IMR-90 (cell line): ENCODE data around the gene SINHCAF. TPM values are rescaled to one million over a fixed set of nuclear protein-coding genes. Genes with fewer than 3 reads are reported as not detected.

Experiments
- ATAC-seq: fragments of 200-7000 bp; cut with Tn5 transposase; 2 replicates; pipeline ENCODE4 v1.9.1; 2020; ENCODE audit warnings: low read depth, mild to moderate bottlenecking, moderate library complexity
- BruUV-seq: library from RNA; stranded (reverse); fragments of 400-500 nt; replicated peaks from 2 replicates; lab custom pipeline; 2021; lab: Mats Ljungman, UMichigan
- CTCF ChIA-PET: fragments of 300-600 bp; formaldehyde crosslinking; extraction: SDS; loops from one replicate; lab custom pipeline; 2021; ENCODE audit warnings: antibody characterized with exemption; lab: Yijun Ruan, JAX
- POLR2A ChIA-PET: fragments of 300-600 bp; sonication (Branson Sonifier 250); formaldehyde crosslinking; loops from one replicate; lab custom pipeline; 2022; ENCODE audit warnings: antibody characterized with exemption; ENCODE audit not compliant: unreplicated experiment; lab: Charles Lee
- DNase-seq: peaks from one replicate; pipeline ENCODE4 v3.0.0; 2013
- H2AFZ ChIP-seq: replicated peaks from 2 replicates; pipeline ENCODE3; 2013; ENCODE audit warnings: low read length, mild to moderate bottlenecking; ENCODE audit not compliant: poor library complexity
- H2AK5ac ChIP-seq: 2 replicates; pipeline ENCODE4 v1.6.1; 2013; ENCODE audit warnings: low read depth, low read length, inconsistent platforms
- H2AK9ac ChIP-seq: replicated peaks from 2 replicates; pipeline ENCODE3; 2013; ENCODE audit warnings: mild to moderate bottlenecking, low read depth, low read length, moderate library complexity; ENCODE audit not compliant: poor library complexity
- H2BK120ac ChIP-seq: 2 replicates; pipeline ENCODE4 v1.6.1; 2013; ENCODE audit warnings: low read depth, low read length, inconsistent platforms
- H2BK15ac ChIP-seq: 3 replicates; pipeline ENCODE4 v1.6.1; 2013; ENCODE audit warnings: low read depth, low read length, inconsistent platforms
- H2BK20ac ChIP-seq: 2 replicates; pipeline ENCODE4 v1.6.1; 2013; ENCODE audit warnings: low read depth, mild to moderate bottlenecking, inconsistent platforms, low read length, moderate library complexity
- H2BK5ac ChIP-seq: 2 replicates; pipeline ENCODE4 v1.6.1; 2013; ENCODE audit warnings: mild to moderate bottlenecking, low read depth, low read length, inconsistent platforms; ENCODE audit not compliant: poor library complexity, severe bottlenecking
- H3K14ac ChIP-seq: replicated peaks from 2 replicates; pipeline ENCODE4 v1.6.1; 2013; ENCODE audit warnings: low read depth, low read length, inconsistent platforms
- H3K18ac ChIP-seq: 2 replicates; pipeline ENCODE4 v1.6.1; 2013; ENCODE audit warnings: low read depth, low read length, control low read depth
- H3K23ac ChIP-seq: 2 replicates; pipeline ENCODE4 v1.6.1; 2013; ENCODE audit warnings: low read depth, low read length, inconsistent platforms
- H3K27ac ChIP-seq: 2 replicates; pipeline ENCODE4 v1.5.1; 2013; ENCODE audit warnings: mild to moderate bottlenecking, control low read depth, low read length; ENCODE audit not compliant: insufficient read depth
- H3K27me3 ChIP-seq: 2 replicates; pipeline ENCODE4 v1.6.1; 2013; ENCODE audit warnings: low read length; ENCODE audit not compliant: control insufficient read depth, insufficient read depth
- H3K36me3 ChIP-seq: 2 replicates; pipeline ENCODE4 v1.6.1; 2013; ENCODE audit warnings: low read length, mixed read lengths; ENCODE audit not compliant: control insufficient read depth, insufficient read depth
- H3K4ac ChIP-seq: 2 replicates; pipeline ENCODE4 v1.6.1; 2013; ENCODE audit warnings: low read depth, low read length, inconsistent platforms
- H3K4me1 ChIP-seq: 2 replicates; pipeline ENCODE4 v1.6.1; 2013; ENCODE audit warnings: low read length, mixed read lengths; ENCODE audit not compliant: control insufficient read depth, insufficient read depth
- H3K4me2 ChIP-seq: 2 replicates; pipeline ENCODE4 v1.6.1; 2013; ENCODE audit warnings: low read depth, mild to moderate bottlenecking, control low read depth, low read length, moderate library complexity
- H3K4me3 ChIP-seq: 2 replicates; pipeline ENCODE4 v1.5.1; 2013; ENCODE audit warnings: low read depth, mild to moderate bottlenecking, control low read depth, low read length, moderate library complexity; ENCODE audit not compliant: insufficient read depth
- H3K56ac ChIP-seq: 2 replicates; pipeline ENCODE4 v1.6.1; 2013; ENCODE audit warnings: low read length, inconsistent platforms; ENCODE audit not compliant: insufficient read depth; ENCODE audit errors: extremely low read depth
- H3K79me1 ChIP-seq, 2 experiments: 2 replicates each; pipeline ENCODE4 v1.6.1; 2013; ENCODE audit warnings: low read length in 2 of 2, inconsistent platforms in 1 of 2, low read depth in 1 of 2
- H3K9ac ChIP-seq: 2 replicates; pipeline ENCODE4 v1.6.1; 2013; ENCODE audit warnings: low read depth, low read length, control low read depth
- H3K9me1 ChIP-seq: 2 replicates; pipeline ENCODE4 v1.6.1; 2013; ENCODE audit warnings: low read length, inconsistent platforms; ENCODE audit not compliant: insufficient read depth
- H3K9me3 ChIP-seq: 2 replicates; pipeline ENCODE4 v1.6.1; 2013; ENCODE audit warnings: low read length; ENCODE audit not compliant: control insufficient read depth, insufficient read depth
- H4K20me1 ChIP-seq: 2 replicates; pipeline ENCODE4 v1.6.1; 2013; ENCODE audit warnings: low read length, inconsistent platforms; ENCODE audit not compliant: insufficient read depth
- H4K5ac ChIP-seq: 2 replicates; pipeline ENCODE4 v1.6.1; 2013; ENCODE audit warnings: mild to moderate bottlenecking, low read depth, low read length, control low read depth
- H4K8ac ChIP-seq, 2 experiments: 2 replicates each; pipeline ENCODE4 v1.6.1; 2013; ENCODE audit warnings: low read depth in 2 of 2, low read length in 2 of 2, control low read depth in 1 of 2, inconsistent platforms in 1 of 2
- H4K91ac ChIP-seq: 2 replicates; pipeline ENCODE4 v1.6.1; 2013; ENCODE audit warnings: low read depth, low read length, inconsistent platforms; ENCODE audit not compliant: insufficient read depth
- BHLHE40 ChIP-seq: fragments of 150-350 bp; IDR thresholded peaks from 2 replicates; pipeline ENCODE4 v1.6.1; 2016; ENCODE audit warnings: mild to moderate bottlenecking, low read depth, low read length
- CEBPB ChIP-seq: IDR thresholded peaks from 2 replicates; pipeline ENCODE4 v1.6.1; 2012; ENCODE audit warnings: low read depth, low read length, improper control_type of control experiment
- CHD1 ChIP-seq: IDR thresholded peaks from 2 replicates; pipeline ENCODE4 v1.6.1; 2012; ENCODE audit warnings: low read depth, low read length, improper control_type of control experiment
- FOS ChIP-seq: fragments of 150-350 bp; IDR thresholded peaks from 2 replicates; pipeline ENCODE4 v1.6.1; 2016; ENCODE audit warnings: low read depth, low read length
- MXI1 ChIP-seq: IDR thresholded peaks from 2 replicates; pipeline ENCODE4 v1.6.1; 2012; ENCODE audit warnings: low read depth, mild to moderate bottlenecking, low read length, moderate library complexity, borderline replicate concordance
- NFE2L2 ChIP-seq: fragments of 150-350 bp; IDR thresholded peaks from 2 replicates; pipeline ENCODE4 v1.6.1; 2016; ENCODE audit warnings: low read depth, mild to moderate bottlenecking, low read length
- RAD21 ChIP-seq: IDR thresholded peaks from 2 replicates; pipeline ENCODE4 v1.6.1; 2012; ENCODE audit warnings: low read length, improper control_type of control experiment
- RCOR1 ChIP-seq: IDR thresholded peaks from 2 replicates; pipeline ENCODE4 v1.6.1; 2012; ENCODE audit warnings: mild to moderate bottlenecking, low read length, improper control_type of control experiment; ENCODE audit not compliant: insufficient replicate concordance
- RFX5 ChIP-seq: IDR thresholded peaks from 2 replicates; pipeline ENCODE4 v1.8.0; 2012; ENCODE audit warnings: low read depth, mild to moderate bottlenecking, low read length, moderate library complexity
- WGBS, 2 experiments: methylation state at CpG; one replicate each; pipeline versions ENCODE4 v1.1.5 to v1.1.7; 2013; ENCODE audit warnings: missing lambda C conversion rate in 2 of 2; ENCODE audit not compliant: insufficient read length in 1 of 2; ENCODE audit errors: extremely low coverage in 2 of 2; 5-methylcytosine and 5-hydroxymethylcytosine counted together
- dilution Hi-C: fragments of 300-500 bp; cut with HindIII; formaldehyde crosslinking; loops from one replicate; pipeline ENCODE4 v1.14.3; 2018; ENCODE audit warnings: low sequenced_read_pairs; ENCODE audit not compliant: unreplicated experiment
- in situ Hi-C: fragments of 300-500 bp; cut with MboI; formaldehyde crosslinking; loops from 3 replicates; pipeline ENCODE4 v1.14.3; 2019; ENCODE audit warnings: low sequenced_read_pairs, inconsistent platforms, mixed read lengths
- intact Hi-C: fragments of 100-400 bp; cut with micrococcal nuclease; formaldehyde crosslinking; loops from 2 replicates; pipeline ENCODE4 v1.10.0; 2022
- polyA plus RNA-seq, 3 experiments: library from polyadenylated mRNA; depleted of rRNA; stranded (reverse); fragments of >200 nt; gene quantifications; 2 replicates each; pipeline ENCODE4 v1.2.3, GENCODE V29; 2012; ENCODE audit warnings: low replicate concordance in 1 of 3
- total RNA-seq: library from RNA; depleted of rRNA; stranded (reverse); fragments of >200 nt; gene quantifications from 2 replicates; pipeline ENCODE4 v1.2.3, GENCODE V29; 2012
- TF ChIP-seq, protein P1 (sequence below): fragments of 150-350 bp; IDR thresholded peaks from 2 replicates; pipeline ENCODE4 v1.6.1; 2017; ENCODE audit warnings: mild to moderate bottlenecking, antibody characterized with exemption, low read length, low read depth

Gene SINHCAF
- total and polyA plus RNA-seq, 2 of the 4 experiments (the other 2 are of a cell fraction): 21.6 to 30.8 TPM

GRCh38 chr12:31288381-31288780, 37.6 kb downstream of the SINHCAF start:
- no peak overlapping the region for H3K18ac ChIP-seq
- peaks cover 10 to 16% of the 10 kb centered on the region in 2 experiments; a peak in 3 of 4 replicates for H3K79me1 ChIP-seq
- no peaks in the 10 kb centered on the region for H3K4me1 ChIP-seq
- H4K8ac ChIP-seq: no peak overlapping the region
- peaks cover 18% of the 10 kb centered on the region for H3K36me3 ChIP-seq
- no peak overlapping the region for H3K23ac ChIP-seq
- H3K9ac ChIP-seq: no peak overlapping the region
- H3K27me3 ChIP-seq: no peaks in the 10 kb centered on the region
- H3K27ac ChIP-seq: no peak overlapping the region
- H2BK5ac ChIP-seq: no peak overlapping the region
- H2AK5ac ChIP-seq: no peak overlapping the region
- no peak overlapping the region for H2BK15ac ChIP-seq
- no peak overlapping the region for H4K5ac ChIP-seq
- POLR2A ChIA-PET: no interaction called here
- intact Hi-C loops: no loop called here
- no peak overlapping the region for H2AK9ac ChIP-seq
- no peak overlapping the region for H3K14ac ChIP-seq
- no peak overlapping the region for H3K4me3 ChIP-seq
- no TSS peak for BruUV-seq
- in situ Hi-C loops: no loop called here
- H4K20me1 ChIP-seq: no peaks in the 10 kb centered on the region; the same call in none of the 2 replicates
- no peaks in the 10 kb centered on the region for H3K9me3 ChIP-seq
- no peak overlapping the region for H4K91ac ChIP-seq
- TF ChIP-seq, protein P1, sequence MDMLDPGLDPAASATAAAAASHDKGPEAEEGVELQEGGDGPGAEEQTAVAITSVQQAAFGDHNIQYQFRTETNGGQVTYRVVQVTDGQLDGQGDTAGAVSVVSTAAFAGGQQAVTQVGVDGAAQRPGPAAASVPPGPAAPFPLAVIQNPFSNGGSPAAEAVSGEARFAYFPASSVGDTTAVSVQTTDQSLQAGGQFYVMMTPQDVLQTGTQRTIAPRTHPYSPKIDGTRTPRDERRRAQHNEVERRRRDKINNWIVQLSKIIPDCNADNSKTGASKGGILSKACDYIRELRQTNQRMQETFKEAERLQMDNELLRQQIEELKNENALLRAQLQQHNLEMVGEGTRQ: no peak
- TF ChIP-seq BHLHE40: no peak
- no peak for TF ChIP-seq MXI1
- no peak for TF ChIP-seq RAD21
- TF ChIP-seq RFX5: no peak
- no peak for TF ChIP-seq CHD1
- no peak for TF ChIP-seq FOS
- TF ChIP-seq NFE2L2: no peak
- no peak for TF ChIP-seq CEBPB
- no peak for TF ChIP-seq RCOR1
- H3K9me1 ChIP-seq: peaks cover 3% of the 10 kb centered on the region
- no peak overlapping the region for H3K56ac ChIP-seq
- CTCF ChIA-PET: interaction anchor here (1.0 kb wide), 1 partner anchor 9 kb away, joined by 3 read pairs; no protein-coding TSS in a partner anchor
- no peak overlapping the region for H3K4ac ChIP-seq
- dilution Hi-C loops: no loop called here
- no peak overlapping the region for H3K4me2 ChIP-seq
- H2BK120ac ChIP-seq: no peak overlapping the region
- no CpG with 5 or more reads among the region's 2 CpGs for WGBS, 2 experiments
- no peak overlapping the region for H2BK20ac ChIP-seq
- no peak for DNase-seq
- no peak overlapping the region for H2AFZ ChIP-seq
- ATAC-seq: no peak
